Upper lobe of left lung (tissue), 4 donors: ENCODE measurements around the gene MSS51.

Source experiments
- POLR2A ChIP-seq, 4 donors: fragments of 450-650 bp; IDR thresholded peaks; one replicate each; pipeline ENCODE4 v1.5.1; 2016 to 2017; ENCODE audit warnings: antibody characterized with exemption in 4 of 4, mild to moderate bottlenecking in 2 of 4
- POLR2AphosphoS5 ChIP-seq, 2 donors: sonication (generic); formaldehyde crosslinking; IDR thresholded peaks; one replicate each; pipeline ENCODE4 v1.5.1; 2017; ENCODE audit warnings: antibody characterized with exemption in 2 of 2

DNA sequence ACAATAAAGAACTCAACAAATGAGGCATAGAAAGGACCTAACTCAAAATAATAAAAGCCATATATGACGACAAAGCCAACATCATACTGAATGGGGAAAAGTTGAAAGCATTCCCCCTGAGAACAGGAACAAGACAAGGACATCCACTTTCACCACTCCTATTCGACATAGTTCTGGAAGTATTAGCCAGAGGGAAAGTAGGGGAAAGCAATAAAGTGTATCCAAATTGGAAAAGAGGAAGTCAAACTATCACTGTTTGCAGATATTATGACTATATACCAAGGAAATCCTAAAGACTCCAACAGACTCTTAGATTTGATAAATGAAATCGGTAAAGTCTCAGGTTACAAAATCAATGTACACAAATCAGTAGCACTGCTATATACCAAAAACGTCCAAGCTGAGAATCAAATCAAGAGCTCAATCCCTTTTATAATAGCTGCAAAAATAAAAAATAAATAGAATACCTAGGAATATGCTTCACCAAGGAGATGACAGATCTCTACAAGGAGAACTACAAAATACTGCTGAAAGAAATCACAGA, 24.3 kb downstream of the MSS51 start:
- TF ChIP-seq POLR2AphosphoS5 (IDR thresholded peaks at IDR 0.05): no peak
- no peak for TF ChIP-seq POLR2A (IDR thresholded peaks at IDR 0.05)
